ENCODE results near the gene POU2F3.

DNA sequence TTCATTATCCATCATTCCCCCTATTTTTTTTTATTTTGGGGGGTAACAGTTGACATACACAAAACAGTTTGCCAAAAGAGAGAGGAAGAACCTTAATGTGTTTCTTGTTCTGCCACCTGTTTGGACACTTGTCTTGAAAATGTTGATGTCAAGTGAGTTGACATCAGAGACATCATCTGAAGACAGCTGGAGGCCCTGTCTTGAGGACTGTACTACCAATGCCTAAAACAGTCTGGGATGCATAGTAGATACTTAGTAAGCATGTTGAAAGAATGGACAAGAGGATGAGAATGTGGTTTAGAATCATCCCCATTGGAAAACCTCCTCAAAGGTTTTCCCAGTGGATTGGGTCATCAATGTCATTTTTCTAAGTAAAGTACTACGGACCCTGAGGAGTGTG lies 93.9 kb downstream of the POU2F3 start:
- TF ChIP-seq, protein P1, sequence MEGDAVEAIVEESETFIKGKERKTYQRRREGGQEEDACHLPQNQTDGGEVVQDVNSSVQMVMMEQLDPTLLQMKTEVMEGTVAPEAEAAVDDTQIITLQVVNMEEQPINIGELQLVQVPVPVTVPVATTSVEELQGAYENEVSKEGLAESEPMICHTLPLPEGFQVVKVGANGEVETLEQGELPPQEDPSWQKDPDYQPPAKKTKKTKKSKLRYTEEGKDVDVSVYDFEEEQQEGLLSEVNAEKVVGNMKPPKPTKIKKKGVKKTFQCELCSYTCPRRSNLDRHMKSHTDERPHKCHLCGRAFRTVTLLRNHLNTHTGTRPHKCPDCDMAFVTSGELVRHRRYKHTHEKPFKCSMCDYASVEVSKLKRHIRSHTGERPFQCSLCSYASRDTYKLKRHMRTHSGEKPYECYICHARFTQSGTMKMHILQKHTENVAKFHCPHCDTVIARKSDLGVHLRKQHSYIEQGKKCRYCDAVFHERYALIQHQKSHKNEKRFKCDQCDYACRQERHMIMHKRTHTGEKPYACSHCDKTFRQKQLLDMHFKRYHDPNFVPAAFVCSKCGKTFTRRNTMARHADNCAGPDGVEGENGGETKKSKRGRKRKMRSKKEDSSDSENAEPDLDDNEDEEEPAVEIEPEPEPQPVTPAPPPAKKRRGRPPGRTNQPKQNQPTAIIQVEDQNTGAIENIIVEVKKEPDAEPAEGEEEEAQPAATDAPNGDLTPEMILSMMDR (IDR thresholded peaks at IDR 0.05 in 4 of 5, conservative IDR thresholded peaks at IDR 0.05 in 1 of 5) = no peak
- no peak for TF ChIP-seq POLR2A (IDR thresholded peaks at IDR 0.05)

All from gastrocnemius medialis (tissue), 4 donors.